Liver (tissue), 9 donors: ENCODE data around the gene LIX1L. TPM values are rescaled to one million over a fixed set of nuclear protein-coding genes. Genes with fewer than 3 reads are reported as not detected.
A peak's percentile ranks its signal among the peaks of the same experiment; 100 is the strongest.

Experiments
- DNase-seq: peaks from one replicate; pipeline ENCODE4 v3.0.0-alpha.2; 2017; ENCODE audit warnings: low spot score
- H3K27ac ChIP-seq, 2 donors: one replicate each; pipeline ENCODE4 v1.7.0; 2013; ENCODE audit warnings: inconsistent platforms in 2 of 2, low read length in 2 of 2, control low read depth in 1 of 2, low read depth in 1 of 2, mild to moderate bottlenecking in 1 of 2
- H3K27me3 ChIP-seq, 4 donors: one replicate each; pipeline versions ENCODE4 v1.6.1 to v1.7.0; 2013; ENCODE audit warnings: low read length in 3 of 4, inconsistent platforms in 1 of 4, mild to moderate bottlenecking in 1 of 4, moderate library complexity in 1 of 4; ENCODE audit not compliant: control insufficient read depth in 4 of 4, insufficient read depth in 4 of 4
- H3K36me3 ChIP-seq, 4 donors: one replicate each; pipeline versions ENCODE4 v1.6.1 to v1.7.0; 2013; ENCODE audit warnings: low read length in 3 of 4, mild to moderate bottlenecking in 3 of 4, low read depth in 1 of 4, moderate library complexity in 1 of 4; ENCODE audit not compliant: control insufficient read depth in 4 of 4, insufficient read depth in 3 of 4
- H3K4me1 ChIP-seq, 4 donors: one replicate each; pipeline versions ENCODE4 v1.6.1 to v1.7.0; 2013; ENCODE audit warnings: low read length in 3 of 4, mild to moderate bottlenecking in 3 of 4, moderate library complexity in 1 of 4; ENCODE audit not compliant: control insufficient read depth in 4 of 4, insufficient read depth in 4 of 4
- H3K4me3 ChIP-seq, 3 donors: one replicate each; pipeline versions ENCODE4 v1.6.1 to v1.7.0; 2013; ENCODE audit warnings: low read length in 3 of 3, control low read depth in 1 of 3, low read depth in 1 of 3, mild to moderate bottlenecking in 1 of 3
- H3K9ac ChIP-seq, 2 donors: one replicate each; pipeline ENCODE4 v1.7.0; 2013; ENCODE audit warnings: low read length in 2 of 2, mild to moderate bottlenecking in 2 of 2, moderate library complexity in 2 of 2, control low read depth in 1 of 2, low read depth in 1 of 2
- H3K9me3 ChIP-seq, 4 donors: one replicate each; pipeline versions ENCODE4 v1.6.1 to v1.7.0; 2013; ENCODE audit warnings: low read length in 3 of 4; ENCODE audit not compliant: control insufficient read depth in 4 of 4
- EGR1 ChIP-seq, 2 donors: IDR thresholded peaks; 2 replicates each; pipeline ENCODE4 v1.6.1; 2016 to 2018; ENCODE audit warnings: antibody characterized with exemption in 2 of 2, low read depth in 2 of 2
- FOXA1 ChIP-seq: IDR thresholded peaks from 2 replicates; pipeline ENCODE4 v1.6.1; 2016; ENCODE audit warnings: antibody characterized with exemption
- FOXA2 ChIP-seq: IDR thresholded peaks from 2 replicates; pipeline ENCODE4 v1.6.1; 2016; ENCODE audit warnings: antibody characterized with exemption
- GABPA ChIP-seq, 2 donors: IDR thresholded peaks in 1 of 2; conservative IDR thresholded peaks in 1 of 2; 2 replicates each; pipeline ENCODE4 v1.6.1; 2016; ENCODE audit warnings: antibody characterized with exemption in 2 of 2, mild to moderate bottlenecking in 1 of 2, moderate library complexity in 1 of 2
- HNF4A ChIP-seq, 2 donors: conservative IDR thresholded peaks; 2 replicates each; pipeline ENCODE4 v1.6.1; 2016; ENCODE audit warnings: antibody characterized with exemption in 2 of 2, mild to moderate bottlenecking in 2 of 2
- HNF4G ChIP-seq: IDR thresholded peaks from 2 replicates; pipeline ENCODE4 v1.6.1; 2016; ENCODE audit warnings: antibody characterized with exemption
- JUND ChIP-seq, 2 donors: IDR thresholded peaks; 2 replicates each; pipeline ENCODE4 v1.6.1; 2016; ENCODE audit warnings: antibody characterized with exemption in 2 of 2
- NR2F2 ChIP-seq: IDR thresholded peaks from 2 replicates; pipeline ENCODE4 v1.6.1; 2016; ENCODE audit warnings: antibody characterized with exemption
- RAD21 ChIP-seq, 2 donors: IDR thresholded peaks; 2 replicates each; pipeline ENCODE4 v1.6.1; 2016; ENCODE audit warnings: antibody characterized with exemption in 2 of 2, mild to moderate bottlenecking in 2 of 2
- RXRA ChIP-seq, 2 donors: IDR thresholded peaks; 2 replicates each; pipeline ENCODE4 v1.6.1; 2017 to 2018; ENCODE audit warnings: antibody characterized with exemption in 2 of 2, mild to moderate bottlenecking in 1 of 2
- SP1 ChIP-seq: IDR thresholded peaks from 2 replicates; pipeline ENCODE4 v1.6.1; 2018; ENCODE audit warnings: antibody characterized with exemption, mild to moderate bottlenecking
- TAF1 ChIP-seq: conservative IDR thresholded peaks from 2 replicates; pipeline ENCODE4 v1.6.1; 2016; ENCODE audit warnings: antibody characterized with exemption, mild to moderate bottlenecking
- YY1 ChIP-seq: IDR thresholded peaks from 2 replicates; pipeline ENCODE4 v1.6.1; 2016; ENCODE audit warnings: antibody characterized with exemption, mild to moderate bottlenecking
- WGBS: extraction: QIAGEN DNeasy Blood & Tissue Kit; methylation state at CpG from one replicate; pipeline ENCODE4 v1.1.7; 2013; 5-methylcytosine and 5-hydroxymethylcytosine counted together
- polyA plus RNA-seq, 2 donors: library from polyadenylated mRNA; stranded (reverse) in 1 of 2; unstranded in 1 of 2; fragments of 200-250 nt in 1 of 2; fragments of >200 nt in 1 of 2; fragmentation: Nextera tagmentation in 1 of 2; extraction: Ambion mirVana in 1 of 2; gene quantifications; one replicate each; pipeline versions ENCODE4 v1.2.1 to v1.2.3, GENCODE V29; 2013 to 2015
- total RNA-seq, 2 donors: library from RNA; depleted of rRNA; stranded (reverse); fragments of >200 nt; gene quantifications; one replicate each; pipeline ENCODE4 v1.2.3, GENCODE V29; 2014
- TF ChIP-seq, protein P1 (sequence below): IDR thresholded peaks from 2 replicates; pipeline ENCODE4 v1.6.1; 2016; ENCODE audit warnings: antibody characterized with exemption
- TF ChIP-seq, protein P2 (sequence below): IDR thresholded peaks from 2 replicates; pipeline ENCODE4 v1.6.1; 2016; ENCODE audit warnings: antibody characterized with exemption
- TF ChIP-seq, protein P3 (sequence below): fragments of 150-350 bp; IDR thresholded peaks from 2 replicates; pipeline ENCODE4 v1.5.1; 2017; ENCODE audit warnings: improper control_type of control experiment, low read depth, low read length; ENCODE audit not compliant: missing input control
- TF ChIP-seq, protein P4 (sequence below): IDR thresholded peaks from 2 replicates; pipeline ENCODE4 v1.6.1; 2016; ENCODE audit warnings: antibody characterized with exemption, mild to moderate bottlenecking
- TF ChIP-seq, protein P5 (sequence below): IDR thresholded peaks from 2 replicates; pipeline ENCODE4 v1.6.1; 2016; ENCODE audit warnings: antibody characterized with exemption
- donor health status: healthy.
- donor health status: healthy.
- donor health status: healthy.
- donor health status: healthy.
- donor health status: healthy.

The LIX1L gene
- total and polyA plus RNA-seq, 4 donors = 4.6 to 8.6 (median 6.3) TPM

DNA sequence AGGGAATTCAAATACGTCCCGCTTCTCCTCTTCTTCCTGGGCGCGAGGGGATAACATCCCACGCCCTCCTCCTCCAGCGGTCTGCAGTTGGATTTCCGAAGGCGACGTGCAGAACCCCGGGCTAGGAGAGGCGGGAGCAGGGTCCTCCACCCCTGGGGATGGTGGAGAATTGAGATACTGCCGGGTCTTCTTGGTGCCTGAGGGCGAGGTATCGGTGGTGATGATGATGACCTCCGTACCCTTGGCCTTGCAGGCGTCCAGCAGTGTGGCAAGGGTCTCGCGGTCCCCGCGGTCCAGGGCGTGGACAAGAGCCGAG is 3.2 kb upstream of the LIX1L start:
- WGBS = 1% methylated on average over 22 of the region's 22 CpGs
- H3K9me3 ChIP-seq = no peaks in the 10 kb centered on the region
- peak overlapping the region in 1 of 2 donors; percentile 49 for H3K9ac ChIP-seq
- peak overlapping the region; percentile 67 to 86 for H3K27ac ChIP-seq
- no peak for TF ChIP-seq GABPA (IDR thresholded peaks at IDR 0.05 in 1 of 2, conservative IDR thresholded peaks at IDR 0.05 in 1 of 2)
- TF ChIP-seq FOXA1 = no peak
- TF ChIP-seq, protein P1, sequence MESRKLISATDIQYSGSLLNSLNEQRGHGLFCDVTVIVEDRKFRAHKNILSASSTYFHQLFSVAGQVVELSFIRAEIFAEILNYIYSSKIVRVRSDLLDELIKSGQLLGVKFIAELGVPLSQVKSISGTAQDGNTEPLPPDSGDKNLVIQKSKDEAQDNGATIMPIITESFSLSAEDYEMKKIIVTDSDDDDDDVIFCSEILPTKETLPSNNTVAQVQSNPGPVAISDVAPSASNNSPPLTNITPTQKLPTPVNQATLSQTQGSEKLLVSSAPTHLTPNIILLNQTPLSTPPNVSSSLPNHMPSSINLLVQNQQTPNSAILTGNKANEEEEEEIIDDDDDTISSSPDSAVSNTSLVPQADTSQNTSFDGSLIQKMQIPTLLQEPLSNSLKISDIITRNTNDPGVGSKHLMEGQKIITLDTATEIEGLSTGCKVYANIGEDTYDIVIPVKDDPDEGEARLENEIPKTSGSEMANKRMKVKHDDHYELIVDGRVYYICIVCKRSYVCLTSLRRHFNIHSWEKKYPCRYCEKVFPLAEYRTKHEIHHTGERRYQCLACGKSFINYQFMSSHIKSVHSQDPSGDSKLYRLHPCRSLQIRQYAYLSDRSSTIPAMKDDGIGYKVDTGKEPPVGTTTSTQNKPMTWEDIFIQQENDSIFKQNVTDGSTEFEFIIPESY = no peak
- no peak for TF ChIP-seq FOXA2
- TF ChIP-seq TAF1 = no peak
- TF ChIP-seq EGR1 (IDR thresholded peaks at IDR 0.05; ENCODE audit: low read depth in 2 of 2) = no peak
- TF ChIP-seq, protein P2, sequence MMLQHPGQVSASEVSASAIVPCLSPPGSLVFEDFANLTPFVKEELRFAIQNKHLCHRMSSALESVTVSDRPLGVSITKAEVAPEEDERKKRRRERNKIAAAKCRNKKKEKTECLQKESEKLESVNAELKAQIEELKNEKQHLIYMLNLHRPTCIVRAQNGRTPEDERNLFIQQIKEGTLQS = no peak
- TF ChIP-seq, protein P3, sequence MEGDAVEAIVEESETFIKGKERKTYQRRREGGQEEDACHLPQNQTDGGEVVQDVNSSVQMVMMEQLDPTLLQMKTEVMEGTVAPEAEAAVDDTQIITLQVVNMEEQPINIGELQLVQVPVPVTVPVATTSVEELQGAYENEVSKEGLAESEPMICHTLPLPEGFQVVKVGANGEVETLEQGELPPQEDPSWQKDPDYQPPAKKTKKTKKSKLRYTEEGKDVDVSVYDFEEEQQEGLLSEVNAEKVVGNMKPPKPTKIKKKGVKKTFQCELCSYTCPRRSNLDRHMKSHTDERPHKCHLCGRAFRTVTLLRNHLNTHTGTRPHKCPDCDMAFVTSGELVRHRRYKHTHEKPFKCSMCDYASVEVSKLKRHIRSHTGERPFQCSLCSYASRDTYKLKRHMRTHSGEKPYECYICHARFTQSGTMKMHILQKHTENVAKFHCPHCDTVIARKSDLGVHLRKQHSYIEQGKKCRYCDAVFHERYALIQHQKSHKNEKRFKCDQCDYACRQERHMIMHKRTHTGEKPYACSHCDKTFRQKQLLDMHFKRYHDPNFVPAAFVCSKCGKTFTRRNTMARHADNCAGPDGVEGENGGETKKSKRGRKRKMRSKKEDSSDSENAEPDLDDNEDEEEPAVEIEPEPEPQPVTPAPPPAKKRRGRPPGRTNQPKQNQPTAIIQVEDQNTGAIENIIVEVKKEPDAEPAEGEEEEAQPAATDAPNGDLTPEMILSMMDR = no peak
- TF ChIP-seq SP1 = no peak
- TF ChIP-seq NR2F2 = no peak
- no peak for TF ChIP-seq RXRA (IDR thresholded peaks at IDR 0.05)
- TF ChIP-seq RAD21 (IDR thresholded peaks at IDR 0.05) = no peak
- TF ChIP-seq, protein P4, sequence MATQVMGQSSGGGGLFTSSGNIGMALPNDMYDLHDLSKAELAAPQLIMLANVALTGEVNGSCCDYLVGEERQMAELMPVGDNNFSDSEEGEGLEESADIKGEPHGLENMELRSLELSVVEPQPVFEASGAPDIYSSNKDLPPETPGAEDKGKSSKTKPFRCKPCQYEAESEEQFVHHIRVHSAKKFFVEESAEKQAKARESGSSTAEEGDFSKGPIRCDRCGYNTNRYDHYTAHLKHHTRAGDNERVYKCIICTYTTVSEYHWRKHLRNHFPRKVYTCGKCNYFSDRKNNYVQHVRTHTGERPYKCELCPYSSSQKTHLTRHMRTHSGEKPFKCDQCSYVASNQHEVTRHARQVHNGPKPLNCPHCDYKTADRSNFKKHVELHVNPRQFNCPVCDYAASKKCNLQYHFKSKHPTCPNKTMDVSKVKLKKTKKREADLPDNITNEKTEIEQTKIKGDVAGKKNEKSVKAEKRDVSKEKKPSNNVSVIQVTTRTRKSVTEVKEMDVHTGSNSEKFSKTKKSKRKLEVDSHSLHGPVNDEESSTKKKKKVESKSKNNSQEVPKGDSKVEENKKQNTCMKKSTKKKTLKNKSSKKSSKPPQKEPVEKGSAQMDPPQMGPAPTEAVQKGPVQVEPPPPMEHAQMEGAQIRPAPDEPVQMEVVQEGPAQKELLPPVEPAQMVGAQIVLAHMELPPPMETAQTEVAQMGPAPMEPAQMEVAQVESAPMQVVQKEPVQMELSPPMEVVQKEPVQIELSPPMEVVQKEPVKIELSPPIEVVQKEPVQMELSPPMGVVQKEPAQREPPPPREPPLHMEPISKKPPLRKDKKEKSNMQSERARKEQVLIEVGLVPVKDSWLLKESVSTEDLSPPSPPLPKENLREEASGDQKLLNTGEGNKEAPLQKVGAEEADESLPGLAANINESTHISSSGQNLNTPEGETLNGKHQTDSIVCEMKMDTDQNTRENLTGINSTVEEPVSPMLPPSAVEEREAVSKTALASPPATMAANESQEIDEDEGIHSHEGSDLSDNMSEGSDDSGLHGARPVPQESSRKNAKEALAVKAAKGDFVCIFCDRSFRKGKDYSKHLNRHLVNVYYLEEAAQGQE = no peak
- TF ChIP-seq JUND (IDR thresholded peaks at IDR 0.05) = no peak
- TF ChIP-seq, protein P5, sequence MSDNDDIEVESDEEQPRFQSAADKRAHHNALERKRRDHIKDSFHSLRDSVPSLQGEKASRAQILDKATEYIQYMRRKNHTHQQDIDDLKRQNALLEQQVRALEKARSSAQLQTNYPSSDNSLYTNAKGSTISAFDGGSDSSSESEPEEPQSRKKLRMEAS = no peak
- no peak for DNase-seq
- H3K4me3 ChIP-seq = peak overlapping the region; percentile 39 to 62 (median 56)
- H3K27me3 ChIP-seq = no peaks in the 10 kb centered on the region
- H3K36me3 ChIP-seq = no peaks in the 10 kb centered on the region
- peaks cover 8 to 72% (median 48%) of the 10 kb centered on the region in 4 donors for H3K4me1 ChIP-seq

DNA sequence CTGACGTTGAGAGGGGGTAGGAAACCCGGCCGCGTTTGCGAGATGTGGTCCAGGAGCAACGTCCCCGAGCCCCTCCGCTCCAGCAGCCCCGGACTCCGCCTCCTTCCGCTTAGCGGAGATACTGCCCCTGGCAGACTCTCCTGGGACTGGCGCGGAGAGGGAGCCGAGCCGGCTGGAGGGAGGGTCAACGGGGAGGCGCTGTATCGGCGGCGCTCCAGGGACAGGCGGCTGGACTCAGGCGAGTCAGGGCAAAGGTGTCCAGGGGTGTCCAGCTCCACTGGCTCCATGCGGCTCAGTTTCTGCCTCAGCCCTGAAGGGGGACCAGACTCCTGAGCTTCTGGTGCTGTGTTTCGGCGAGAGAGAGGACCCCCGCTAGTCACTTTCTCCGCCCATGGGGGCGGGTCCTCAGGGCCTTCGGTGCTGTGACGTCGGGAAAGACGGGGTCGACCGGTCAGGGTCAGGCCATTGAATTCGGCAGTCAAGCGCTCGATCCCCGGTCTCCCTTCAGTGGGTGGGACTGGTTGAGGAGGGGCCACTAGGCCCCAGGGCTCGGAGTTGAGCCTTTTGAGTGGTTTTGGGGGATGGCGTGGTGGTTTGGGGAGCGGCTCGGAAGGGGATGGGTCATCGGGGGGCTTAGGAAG is 2.8 kb upstream of the LIX1L start:
- peak; percentile 75 for DNase-seq
- Histone ChIP-seq H3K9ac (peak overlapping the region in 1 of 2 donors; percentile 49), H3K27ac (peak overlapping the region; percentile 67 to 86), H3K27me3 (no peaks in the 10 kb centered on the region), H3K36me3 (no peaks in the 10 kb centered on the region), H3K4me1 (peaks cover 10 to 75% (median 52%) of the 10 kb centered on the region in 4 donors), H3K4me3 (peak overlapping the region; percentile 56 to 71 (median 62)), H3K9me3 (no peaks in the 10 kb centered on the region)
- WGBS = under 1% methylated on average over 44 of the region's 44 CpGs
- TF ChIP-seq JUND (IDR thresholded peaks at IDR 0.05) = peak in 1 of 2 donors; percentile 30
- TF ChIP-seq RAD21 (IDR thresholded peaks at IDR 0.05) = no peak
- no peak for TF ChIP-seq GABPA (IDR thresholded peaks at IDR 0.05 in 1 of 2, conservative IDR thresholded peaks at IDR 0.05 in 1 of 2)
- TF ChIP-seq, protein P4 = peak; percentile 77
- TF ChIP-seq HNF4G = peak; percentile 12
- TF ChIP-seq SP1 = peak; percentile 59
- TF ChIP-seq, protein P2 = no peak
- TF ChIP-seq, protein P5 = peak; percentile 23
- peak; percentile 82 for TF ChIP-seq NR2F2
- peak; percentile 88 for TF ChIP-seq YY1
- peak; percentile 59 to 78 for TF ChIP-seq RXRA (IDR thresholded peaks at IDR 0.05)
- TF ChIP-seq TAF1 = peak; percentile 84
- TF ChIP-seq HNF4A (conservative IDR thresholded peaks at IDR 0.05) = peak; percentile 19 to 45
